ENCODE measurements around the gene ADSS2. TPM values are rescaled to one million over a fixed set of nuclear protein-coding genes. Genes with fewer than 3 reads are reported as not detected.

ADSS2 gene
- total and polyA plus RNA-seq, 2 experiments from 2014 or later = 55.1 to 101 TPM

GRCh38 chr1:244370060-244370637 is 81.6 kb downstream of the ADSS2 start:
- H3K36me3 ChIP-seq (ENCODE audit: insufficient read depth) = no peaks in the 10 kb centered on the region
- peaks cover 2% of the 10 kb centered on the region for H3K27me3 Mint-ChIP-seq (ENCODE audit: insufficient read depth, low read depth, poor library complexity)
- 0 out of 2 replicates have a peak, but pooled peaks cover 4% of the 10 kb centered on the region for H3F3A ChIP-seq (replicated peaks; ENCODE audit: low read depth)
- H3K9me3 Mint-ChIP-seq = peaks cover 6% of the 10 kb centered on the region; the same call in 2 of the 3 replicates
- no peak overlapping the region for H3K27ac Mint-ChIP-seq
- no peaks in the 10 kb centered on the region for H4K20me1 ChIP-seq (replicated peaks; ENCODE audit: insufficient read depth)
- no peak for DNase-seq (ENCODE audit: low spot score)
- H3K27me3 ChIP-seq (ENCODE audit: insufficient read depth) = no peaks in the 10 kb centered on the region
- peaks cover 14% of the 10 kb centered on the region for H3K4me1 Mint-ChIP-seq
- H3K36me3 Mint-ChIP-seq (ENCODE audit: low read depth) = peaks cover 3% of the 10 kb centered on the region; the same call in 2 of the 3 replicates
- H3K27ac ChIP-seq (ENCODE audit: low read depth) = no peak overlapping the region
- no peak overlapping the region for H3K4me3 Mint-ChIP-seq
- no peak overlapping the region for H3K4me3 ChIP-seq
- TF ChIP-seq CTCF (conservative IDR thresholded peaks at IDR 0.05; ENCODE audit: low read depth in 2 of 2) (no peak), NANOG (IDR thresholded peaks at IDR 0.05; ENCODE audit: borderline replicate concordance) (no peak), ZNF114 (CRISPR knock-in tag; IDR thresholded peaks at IDR 0.05) (no peak), POLR2AphosphoS5 (IDR thresholded peaks at IDR 0.05; ENCODE audit: low read depth) (no peak), ETS1 (IDR thresholded peaks at IDR 0.05) (no peak), ZNF331 (CRISPR knock-in tag; IDR thresholded peaks at IDR 0.05; ENCODE audit: low read depth) (no peak), STAT1 (IDR thresholded peaks at IDR 0.05; ENCODE audit: unreplicated experiment) (no peak), ZNF462 (CRISPR knock-in tag; IDR thresholded peaks at IDR 0.05) (no peak), JUNB (IDR thresholded peaks at IDR 0.05; ENCODE audit: unreplicated experiment) (no peak), EZH2 (IDR thresholded peaks at IDR 0.05; ENCODE audit: low read depth, unreplicated experiment) (no peak), CREB1 (CRISPR knock-in tag; IDR thresholded peaks at IDR 0.05; ENCODE audit: low read depth) (no peak)
- ATAC-seq = no peak
- no peak overlapping the region for H3K4me2 ChIP-seq
- no peak overlapping the region for H2AFZ ChIP-seq
- H3K79me2 ChIP-seq (replicated peaks; ENCODE audit: insufficient read depth) = no peaks in the 10 kb centered on the region
- peaks cover 4% of the 10 kb centered on the region; the same call in 1 of the 2 replicates for H3K9me2 ChIP-seq (ENCODE audit: insufficient read depth)
- H3K4me1 ChIP-seq (ENCODE audit: insufficient read depth) = no peaks in the 10 kb centered on the region

All from GM23338 (cell line).